ENCODE data around the gene AADACL3.
"Not testable (repeated sequence)": the region's sequence is repeated elsewhere in the genome, so short reads cannot be mapped to it uniquely, and the experiment has no call there.

AADACL3 gene

GRCh38 chr1:12717301-12717838 lies 1.5 kb downstream of the AADACL3 start:
- DNase-seq, result no peak

GRCh38 chr1:12722626-12723025 lies 6.7 kb downstream of the AADACL3 start:
- DNase-seq, result no peak

DNA sequence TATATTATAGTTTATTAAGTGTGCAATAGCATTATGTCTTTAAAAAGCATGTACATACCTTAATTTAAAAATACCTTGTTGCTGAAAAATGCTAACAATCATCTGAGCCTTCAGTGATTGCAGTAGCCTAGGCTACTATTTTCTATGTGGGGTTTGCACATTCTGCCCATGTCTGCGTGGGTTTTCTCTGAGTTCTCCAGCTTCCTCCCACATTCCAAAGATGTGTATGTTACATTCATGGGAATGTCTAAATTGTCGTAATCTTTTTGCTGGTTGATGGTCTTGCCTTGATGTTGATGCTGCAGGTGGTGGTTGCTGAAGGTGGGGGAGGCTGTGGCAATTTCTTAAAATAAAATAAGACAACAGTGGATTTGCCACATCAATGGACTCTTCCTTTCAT lies 12.5 kb downstream of the AADACL3 start:
- no peak for DNase-seq

GRCh38 chr1:12730156-12730555 lies 14.2 kb downstream of the AADACL3 start:
- no peak for DNase-seq

- DNase-seq, result not testable (repeated sequence)
These were observed 15.2 kb downstream of the AADACL3 start for GRCh38 chr1:12731084-12731483.

DNA sequence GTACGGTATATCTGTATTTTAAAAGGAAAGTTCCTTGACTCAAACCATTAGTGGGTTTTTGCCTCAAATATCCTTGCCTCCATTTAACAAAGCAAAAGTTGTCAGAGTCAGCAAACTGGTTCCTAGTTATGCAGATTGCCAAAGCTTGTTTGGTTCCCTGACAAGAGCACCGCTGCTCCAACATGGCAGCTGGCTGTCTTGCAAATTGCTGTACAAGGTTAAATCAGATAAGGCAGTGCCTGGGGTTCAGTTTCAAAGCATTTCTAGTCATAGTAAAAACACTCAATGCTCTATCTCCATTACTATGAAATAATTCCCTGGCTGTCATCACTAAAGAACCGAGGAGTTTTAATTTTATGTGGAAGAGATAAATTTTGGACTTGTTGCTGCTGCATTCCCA lies 18.7 kb downstream of the AADACL3 start:
- DNase-seq, result no peak

DNA sequence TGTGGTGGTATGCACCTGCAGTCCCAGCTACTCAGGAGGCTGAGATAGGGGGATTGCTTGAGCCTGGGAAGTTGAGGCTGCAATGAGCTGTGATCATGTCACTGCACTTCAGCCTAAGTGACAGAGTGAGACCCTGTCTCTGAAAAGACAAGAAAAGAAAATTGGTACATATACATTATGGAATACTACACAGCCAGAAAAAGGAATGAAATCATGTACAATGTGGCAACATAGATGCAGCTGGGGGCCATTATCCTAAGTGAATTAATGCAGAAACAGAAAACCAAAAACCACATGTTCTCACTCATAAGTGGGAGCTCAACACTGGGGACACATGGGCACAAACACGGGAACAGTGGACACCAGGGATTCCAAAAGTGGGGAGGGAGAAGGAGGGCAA lies 23.0 kb downstream of the AADACL3 start:
- DNase-seq, result no peak

DNA sequence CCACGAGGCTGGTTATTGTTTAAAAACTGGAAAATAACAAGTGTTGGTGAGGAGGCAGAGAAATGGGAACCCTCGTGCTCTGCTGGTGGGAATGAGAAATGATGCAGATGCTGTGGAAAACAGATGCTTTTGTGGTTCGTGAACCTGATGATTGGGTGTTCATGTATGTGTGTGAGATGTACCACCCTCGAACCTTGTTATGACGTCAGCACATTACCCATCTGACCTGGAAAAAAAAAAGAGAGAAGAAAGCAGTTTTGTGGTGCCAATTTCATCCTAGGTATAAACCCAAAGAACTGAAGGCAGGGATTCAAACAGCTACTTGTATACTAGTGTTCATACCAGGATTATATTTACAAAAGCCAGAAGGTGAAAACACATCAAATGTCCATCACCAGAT lies 23.7 kb downstream of the AADACL3 start:
- no peak for DNase-seq

- no peak for DNase-seq
These were observed 26.0 kb downstream of the AADACL3 start for GRCh38 chr1:12741946-12742345.

GRCh38 chr1:12745126-12745991 lies 29.4 kb downstream of the AADACL3 start:
- peak; percentile 56 for DNase-seq

DNA sequence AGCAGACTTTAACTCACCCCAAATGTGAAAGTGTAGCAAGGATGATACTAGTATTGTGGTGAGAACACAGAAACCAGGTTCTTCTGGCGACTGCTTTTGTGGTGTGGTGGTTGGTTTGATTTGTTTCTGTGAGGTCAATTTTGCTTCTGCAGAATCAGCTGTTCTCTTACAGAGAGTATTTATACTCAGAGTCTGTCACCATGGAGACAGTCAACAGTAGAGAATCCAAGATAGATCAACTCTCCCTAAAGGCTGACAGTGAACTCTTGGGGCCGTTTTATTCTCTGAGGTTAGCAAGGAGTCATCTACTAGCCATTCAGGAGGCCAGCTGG lies 30.0 kb downstream of the AADACL3 start, which contains the start of gene CFAP107:
Gene CFAP107 (plus strand): TSS at position 209 of the 332 bp plus-strand sequence. CDS start 231 bp downstream, outside the sequence.
- peak; percentile 14 for DNase-seq

DNA sequence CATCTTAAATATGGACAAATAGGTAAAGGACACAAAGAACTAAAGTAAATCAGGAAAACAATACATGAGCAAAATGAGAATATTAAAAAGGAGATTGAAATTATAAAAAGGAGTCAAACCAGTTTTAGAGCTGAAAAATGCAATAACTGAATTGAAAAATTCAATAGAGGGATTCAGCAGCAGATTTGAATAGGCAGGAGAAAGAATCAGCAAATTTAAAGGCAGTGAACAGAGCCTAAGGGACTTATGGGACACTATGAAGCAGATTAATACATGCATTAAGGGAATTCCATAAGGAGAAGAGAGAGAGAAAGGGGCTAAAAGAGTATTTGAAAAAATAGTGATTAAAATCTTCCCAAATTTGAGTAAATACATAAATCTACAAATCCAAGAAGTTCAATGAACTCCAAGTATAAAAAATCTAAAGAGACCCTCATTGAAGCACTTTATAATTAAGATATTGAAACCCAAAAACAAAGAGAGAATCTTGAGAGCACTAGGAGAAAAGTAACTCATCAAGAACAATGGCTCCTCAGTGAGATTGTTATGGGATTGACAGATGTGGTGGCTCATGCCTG lies 33.0 kb downstream of the AADACL3 start:
- DNase-seq, result no peak

- DNase-seq, result no peak
These were observed 38.8 kb downstream of the AADACL3 start for GRCh38 chr1:12754738-12755137.

GRCh38 chr1:12756273-12756672 lies 40.4 kb downstream of the AADACL3 start:
- no peak for DNase-seq

GRCh38 chr1:12756768-12757413 lies 41.0 kb downstream of the AADACL3 start:
- DNase-seq, result no peak

GRCh38 chr1:12757836-12758235 lies 41.9 kb downstream of the AADACL3 start:
- no peak for DNase-seq

- no peak for DNase-seq
These were observed 44.4 kb downstream of the AADACL3 start for GRCh38 chr1:12760256-12760795.

DNA sequence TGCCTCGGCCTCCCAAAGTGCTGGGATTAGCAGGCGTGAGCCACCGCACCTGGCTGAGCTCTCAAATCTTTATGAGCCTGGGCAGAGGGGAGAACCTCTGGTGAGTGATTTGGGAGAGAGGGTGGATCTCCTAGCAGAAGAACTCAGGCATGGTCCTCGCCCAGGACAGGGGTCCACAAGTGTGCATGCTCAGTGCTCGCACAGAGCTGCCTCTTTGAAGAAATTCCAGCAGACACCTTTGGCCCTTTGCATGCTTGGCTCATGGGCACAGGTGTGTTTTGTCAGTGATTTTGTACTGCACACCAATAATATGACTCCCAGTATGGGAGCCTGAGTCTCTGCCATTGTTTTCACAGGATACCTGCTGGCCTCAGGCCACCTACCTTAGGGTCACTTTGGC lies 45.9 kb downstream of the AADACL3 start:
- no peak for DNase-seq

DNA sequence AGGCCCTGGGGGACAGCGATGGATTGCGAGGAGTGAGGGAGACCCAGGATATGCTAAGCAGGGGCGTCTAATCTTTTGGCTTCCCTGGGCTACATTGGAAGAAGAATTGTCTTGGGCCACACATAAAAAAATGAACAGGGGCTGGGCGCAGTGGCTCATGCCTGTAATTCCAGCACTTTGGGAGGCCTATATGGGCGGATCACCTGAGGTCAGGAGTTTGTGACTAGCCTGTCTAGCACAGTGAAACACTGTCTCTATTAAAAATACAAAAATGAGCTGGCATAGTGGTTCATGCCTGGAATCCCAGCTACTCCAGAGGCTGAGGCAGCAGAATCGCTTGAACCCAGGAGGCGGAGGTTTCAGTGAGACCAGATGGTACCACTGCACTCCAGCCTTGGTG lies 46.9 kb downstream of the AADACL3 start:
- no peak for DNase-seq

- no peak for DNase-seq
These were observed 47.6 kb downstream of the AADACL3 start for GRCh38 chr1:12763479-12763878.

GRCh38 chr1:12764016-12764415 lies 48.1 kb downstream of the AADACL3 start:
- no peak for DNase-seq

DNA sequence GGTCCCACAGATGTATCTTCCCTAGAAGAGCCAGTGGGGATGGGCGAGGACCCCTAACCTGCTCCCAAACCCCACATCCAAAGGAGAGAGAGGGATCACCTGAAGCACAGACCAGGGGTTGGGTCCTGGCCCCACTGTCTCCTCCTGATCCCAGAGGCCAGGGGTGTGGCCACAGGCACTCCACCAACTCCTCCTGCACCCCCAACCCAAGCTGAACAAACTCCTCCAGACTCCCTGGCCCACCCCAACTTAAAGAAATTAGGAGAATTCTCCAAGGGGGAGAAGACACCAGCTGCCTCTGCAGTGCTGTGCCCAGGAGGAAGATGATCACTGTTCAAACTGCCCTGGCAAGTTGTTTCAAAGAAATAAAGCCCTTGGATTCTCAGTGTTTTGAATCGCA lies 53.1 kb downstream of the AADACL3 start:
- no peak for DNase-seq

DNA sequence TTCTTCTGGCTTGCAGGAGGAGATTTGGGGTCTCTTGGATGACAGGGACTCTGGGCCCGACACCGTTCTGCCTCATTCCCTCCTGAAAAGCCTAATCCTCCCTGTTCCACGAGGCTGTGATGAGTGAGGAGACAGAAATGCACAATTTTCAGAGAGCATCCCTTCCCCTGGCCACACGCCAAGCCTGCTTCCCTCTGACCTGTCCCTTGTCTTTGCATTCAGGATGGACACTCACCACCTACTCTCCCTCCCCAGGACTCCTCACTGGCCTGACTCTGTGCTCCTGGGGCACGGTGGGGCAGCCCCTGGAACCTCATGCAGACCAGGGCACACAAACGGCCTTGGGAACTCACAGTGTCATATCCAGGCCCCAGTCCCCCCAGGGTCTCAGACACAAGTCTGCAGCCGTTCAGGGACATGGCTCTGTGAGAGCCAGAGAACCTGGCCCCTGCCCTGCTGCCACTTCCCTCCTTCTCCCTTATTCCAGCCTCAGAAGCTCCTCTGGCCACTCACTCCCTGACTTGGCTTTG lies 54.1 kb downstream of the AADACL3 start:
- no peak for DNase-seq
